ENCODE results near the gene SPATA16.

- no peak for TF ChIP-seq CTCF (IDR thresholded peaks at IDR 0.05; ENCODE audit: borderline replicate concordance, extremely low read depth, low read length, poor library complexity, severe bottlenecking)
- TF ChIP-seq EZH2 (IDR thresholded peaks at IDR 0.05; ENCODE audit: borderline replicate concordance, low read depth, low read length, severe bottlenecking), result no peak
These were observed 115.1 kb downstream of the SPATA16 start for GRCh38 chr3:173025941-173026340.
